Right lobe of liver (tissue), 4 donors: ENCODE data around the gene CDK11B.

ENCODE experiments used
- CTCF ChIP-seq, 4 donors: fragments of 200-600 bp in 3 of 4; fragments of 450-650 bp in 1 of 4; IDR thresholded peaks; one replicate each; pipeline versions ENCODE4 v1.5.1 to v1.8.0; 2016 to 2022; ENCODE audit warnings: antibody characterized with exemption in 4 of 4, mild to moderate bottlenecking in 2 of 4
- POLR2A ChIP-seq: fragments of 450-650 bp; IDR thresholded peaks from one replicate; pipeline ENCODE4 v1.6.1; 2017; ENCODE audit warnings: antibody characterized with exemption, mild to moderate bottlenecking
- donor health status: DM: no; HTN: no; CAD: no.
- donor health status: DM: no; HTN: no; CAD: no.
- donor health status: DM: no; HTN: yes; CAD: no.

GRCh38 chr1:1591452-1591851 lies 67.4 kb downstream of the CDK11B start:
- TF ChIP-seq POLR2A (no peak), CTCF (IDR thresholded peaks at IDR 0.05) (no peak)
